Measurements from ENCODE around the gene LDB3.
"Not testable (repeated sequence)": the region's sequence is repeated elsewhere in the genome, so short reads cannot be mapped to it uniquely, and the experiment has no call there.

The LDB3 gene

DNA sequence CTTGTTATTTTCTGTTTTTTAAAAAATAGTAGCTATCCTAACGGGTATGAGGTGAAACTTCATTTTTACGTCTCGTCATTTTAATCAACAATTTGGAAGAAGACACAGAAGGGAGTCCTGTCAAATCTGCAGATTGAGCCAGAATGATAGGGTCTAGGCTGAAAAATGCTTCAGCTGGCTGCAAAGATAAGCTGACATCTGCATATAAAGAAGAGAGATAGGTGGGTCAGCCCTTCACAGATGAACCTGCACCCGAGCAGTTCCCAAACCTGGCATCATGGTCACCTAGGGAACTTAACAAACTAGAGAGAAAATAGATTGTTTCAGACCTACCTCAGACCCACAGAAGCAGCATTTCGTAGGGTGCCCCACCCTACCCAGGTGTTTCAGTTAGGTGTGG is 52.9 kb downstream of the LDB3 start:
- Histone ChIP-seq H3K9ac (ENCODE audit: low read depth, low read length) (no peak overlapping the region), H3K9me3 (ENCODE audit: control insufficient read depth, insufficient read depth, low read length) (no peaks in the 10 kb centered on the region), H3K4me1 (ENCODE audit: insufficient read depth, low read length) (no peaks in the 10 kb centered on the region), H3K36me3 (ENCODE audit: insufficient read depth, low read length) (no peaks in the 10 kb centered on the region)

DNA sequence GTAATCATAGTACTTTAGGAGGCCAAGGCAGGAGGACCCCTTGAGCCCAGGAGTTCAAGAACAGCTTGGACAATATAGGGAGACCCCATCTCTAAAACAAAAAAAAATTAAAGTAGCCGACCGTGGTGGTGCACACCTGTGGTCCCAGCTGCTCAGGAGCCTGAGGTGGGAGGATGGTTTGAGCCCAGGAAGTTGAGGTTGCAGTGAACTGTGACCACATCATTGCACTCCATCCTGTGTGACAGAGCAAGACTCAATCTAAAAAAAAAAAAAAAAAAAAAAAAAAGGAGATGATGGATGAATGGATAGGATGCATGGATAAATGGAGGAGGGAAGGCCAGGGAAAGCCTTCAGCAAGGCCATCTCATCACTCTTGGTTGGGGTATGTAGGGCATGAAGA is 54.7 kb downstream of the LDB3 start:
- Histone ChIP-seq H3K4me1 (ENCODE audit: insufficient read depth, low read length) (no peaks in the 10 kb centered on the region), H3K9ac (ENCODE audit: low read depth, low read length) (no peak overlapping the region), H3K36me3 (ENCODE audit: insufficient read depth, low read length) (no peaks in the 10 kb centered on the region), H3K9me3 (ENCODE audit: control insufficient read depth, insufficient read depth, low read length) (no peaks in the 10 kb centered on the region)

DNA sequence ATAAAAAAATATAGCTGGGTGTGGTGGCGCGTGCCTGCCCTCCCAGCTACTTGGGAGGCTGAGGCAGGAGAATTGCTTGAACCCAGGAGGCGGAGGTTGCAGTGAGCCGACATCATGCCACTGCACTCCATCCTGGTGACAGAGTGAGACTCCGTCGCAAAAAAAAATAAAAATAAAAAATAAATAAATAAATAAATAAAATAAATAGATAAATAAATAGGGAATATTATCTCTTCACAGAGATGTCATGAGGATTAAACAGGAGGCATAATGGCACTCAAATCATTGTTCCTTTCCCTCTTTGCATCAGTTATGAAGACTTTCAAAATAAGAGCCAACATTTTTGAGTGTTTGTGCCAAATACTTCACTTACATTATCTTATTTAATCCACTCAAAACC is 56.1 kb downstream of the LDB3 start:
- H3K4me1 ChIP-seq (ENCODE audit: insufficient read depth, low read length), result no peaks in the 10 kb centered on the region
- no peaks in the 10 kb centered on the region for H3K36me3 ChIP-seq (ENCODE audit: insufficient read depth, low read length)
- H3K9me3 ChIP-seq (ENCODE audit: control insufficient read depth, insufficient read depth, low read length), result no peaks in the 10 kb centered on the region
- no peak overlapping the region for H3K9ac ChIP-seq (ENCODE audit: low read depth, low read length)

DNA sequence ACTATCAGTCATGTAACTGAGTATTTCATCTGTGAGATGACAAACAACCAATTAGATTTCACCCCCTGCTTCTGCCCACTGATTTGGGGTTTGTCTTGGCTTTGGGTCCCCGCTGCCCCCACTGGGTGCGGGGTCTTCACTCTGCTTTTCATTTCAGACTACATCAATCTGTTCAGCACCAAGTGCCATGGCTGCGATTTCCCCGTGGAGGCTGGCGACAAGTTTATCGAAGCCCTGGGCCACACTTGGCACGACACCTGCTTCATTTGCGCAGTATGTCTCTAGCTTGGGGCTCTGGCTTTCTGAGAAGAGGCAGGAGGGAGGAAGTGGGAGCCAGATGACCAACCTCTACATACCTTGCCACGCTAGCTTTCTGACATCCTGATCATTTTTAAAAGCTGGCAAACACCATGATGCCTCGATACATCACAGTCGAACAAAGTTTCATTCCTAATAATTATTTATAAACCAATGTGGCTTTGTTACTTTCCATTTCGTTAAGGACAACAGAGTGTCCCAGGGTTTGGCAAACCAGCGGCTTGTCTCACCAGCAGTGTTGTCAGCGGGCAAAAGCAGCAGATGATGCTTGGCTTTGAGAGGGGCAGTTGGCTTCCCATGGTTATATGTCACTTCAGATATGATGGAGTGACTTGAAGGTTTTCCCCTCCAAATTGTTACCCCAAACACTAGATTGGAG is 57.8 kb downstream of the LDB3 start:
- Histone ChIP-seq H3K4me1 (ENCODE audit: insufficient read depth, low read length) (no peaks in the 10 kb centered on the region), H3K9me3 (ENCODE audit: control insufficient read depth, insufficient read depth, low read length) (no peaks in the 10 kb centered on the region), H3K36me3 (ENCODE audit: insufficient read depth, low read length) (no peaks in the 10 kb centered on the region), H3K9ac (ENCODE audit: low read depth, low read length) (no peak overlapping the region)

DNA sequence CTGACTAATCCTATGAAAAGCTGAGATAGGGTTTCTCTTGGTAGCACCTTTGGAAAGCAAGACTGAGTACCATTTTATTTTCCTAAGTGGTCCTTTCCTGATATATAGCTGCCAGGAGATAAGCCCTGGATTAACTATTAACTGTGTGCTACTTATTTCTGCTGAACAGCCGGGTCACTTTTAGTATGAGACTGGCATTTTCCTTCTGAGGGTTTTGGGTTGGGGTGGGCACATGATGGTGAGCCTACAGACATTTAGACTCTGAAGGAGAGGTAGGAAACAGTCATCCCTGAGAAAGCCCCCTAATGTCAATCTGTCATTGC is 58.3 kb downstream of the LDB3 start:
- Histone ChIP-seq H3K36me3 (ENCODE audit: insufficient read depth, low read length) (no peaks in the 10 kb centered on the region), H3K4me1 (ENCODE audit: insufficient read depth, low read length) (no peaks in the 10 kb centered on the region), H3K9ac (ENCODE audit: low read depth, low read length) (no peak overlapping the region), H3K9me3 (ENCODE audit: control insufficient read depth, insufficient read depth, low read length) (no peaks in the 10 kb centered on the region)

DNA sequence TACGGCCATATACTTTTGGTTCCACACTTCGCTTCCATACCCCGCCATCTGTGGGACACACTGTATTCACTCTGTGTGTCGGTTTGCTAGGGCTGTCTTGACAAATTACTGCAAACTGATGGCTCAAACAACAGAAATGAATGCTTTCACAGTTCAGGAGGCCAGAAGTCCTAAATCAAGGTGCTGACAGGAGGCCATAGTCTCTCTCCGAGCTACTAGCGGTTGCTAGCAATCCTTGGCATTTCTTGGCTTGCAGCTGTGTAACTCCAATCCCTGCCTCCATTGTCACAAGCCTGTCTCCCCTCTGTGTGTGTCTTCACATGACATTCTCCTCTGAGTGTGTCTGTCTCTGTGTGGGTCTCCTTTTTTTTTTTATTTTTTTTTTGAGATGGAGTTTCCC is 59.2 kb downstream of the LDB3 start:
- no peaks in the 10 kb centered on the region for H3K36me3 ChIP-seq (ENCODE audit: insufficient read depth, low read length)
- no peaks in the 10 kb centered on the region for H3K9me3 ChIP-seq (ENCODE audit: control insufficient read depth, insufficient read depth, low read length)
- H3K4me1 ChIP-seq (ENCODE audit: insufficient read depth, low read length), result no peaks in the 10 kb centered on the region
- H3K9ac ChIP-seq (ENCODE audit: low read depth, low read length), result no peak overlapping the region

DNA sequence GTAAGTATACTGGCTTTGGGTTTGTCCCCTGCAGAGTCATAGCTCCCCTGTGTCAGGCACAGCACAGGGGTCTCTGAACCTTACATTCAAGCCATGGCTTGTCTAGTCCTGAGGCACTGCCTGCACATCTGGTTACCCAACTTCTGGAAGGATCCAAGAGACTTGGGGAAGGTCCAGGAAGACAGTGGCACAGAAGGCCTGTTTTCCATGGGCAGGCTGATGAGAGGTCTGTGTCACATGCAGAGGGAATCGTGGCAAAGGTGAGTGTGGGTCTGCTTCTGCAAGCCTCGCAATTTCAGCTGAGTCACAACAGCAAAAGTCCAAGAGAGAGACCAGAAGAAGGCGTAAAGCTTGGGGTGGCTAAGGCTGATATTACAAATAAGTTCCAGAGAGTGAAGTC is 59.7 kb downstream of the LDB3 start:
- Histone ChIP-seq H3K9ac (ENCODE audit: low read depth, low read length) (no peak overlapping the region), H3K36me3 (ENCODE audit: insufficient read depth, low read length) (no peaks in the 10 kb centered on the region), H3K4me1 (ENCODE audit: insufficient read depth, low read length) (peaks cover 4% of the 10 kb centered on the region), H3K9me3 (ENCODE audit: control insufficient read depth, insufficient read depth, low read length) (no peaks in the 10 kb centered on the region)

DNA sequence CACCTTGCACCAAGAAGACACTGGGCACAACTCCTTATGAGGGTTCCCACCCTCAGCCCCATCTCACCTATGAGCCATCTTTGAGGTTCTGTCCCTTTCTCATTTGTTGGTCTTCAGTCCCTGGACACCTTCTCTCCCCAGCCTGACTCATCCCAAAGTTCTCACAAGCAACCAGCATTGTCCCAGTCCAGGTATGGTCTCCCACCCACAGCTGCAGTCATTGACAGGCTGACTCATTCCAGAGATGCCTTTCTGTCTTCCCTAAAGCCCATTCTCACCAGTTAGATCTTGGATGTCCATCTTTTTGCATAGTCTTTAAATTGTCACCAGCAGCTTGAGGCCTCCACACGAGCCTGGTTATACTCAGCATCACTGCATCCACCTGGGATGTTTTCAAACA is 61.4 kb downstream of the LDB3 start:
- Histone ChIP-seq H3K4me1 (ENCODE audit: insufficient read depth, low read length) (peaks cover 9% of the 10 kb centered on the region), H3K9me3 (ENCODE audit: control insufficient read depth, insufficient read depth, low read length) (no peaks in the 10 kb centered on the region), H3K36me3 (ENCODE audit: insufficient read depth, low read length) (no peaks in the 10 kb centered on the region), H3K9ac (ENCODE audit: low read depth, low read length) (no peak overlapping the region)

DNA sequence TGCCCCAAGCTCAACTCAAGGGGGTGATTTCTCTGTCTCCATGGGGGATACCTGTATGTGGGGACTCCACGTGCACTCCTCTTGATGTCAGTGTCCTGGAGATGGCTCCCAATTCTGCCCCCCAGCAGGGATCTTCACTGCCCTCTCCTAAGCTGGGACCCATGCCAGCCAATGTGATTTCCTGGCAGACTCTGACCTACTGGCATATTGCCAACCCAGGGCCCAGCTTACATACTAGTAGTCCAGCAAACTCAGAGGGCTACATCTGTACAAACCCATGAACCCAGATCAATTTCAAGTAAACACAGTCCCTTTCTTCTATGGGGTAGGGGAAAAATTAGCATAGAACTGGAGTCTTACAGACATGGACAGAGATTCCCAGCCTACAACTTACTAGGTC is 61.9 kb downstream of the LDB3 start:
- no peak overlapping the region for H3K9ac ChIP-seq (ENCODE audit: low read depth, low read length)
- H3K36me3 ChIP-seq (ENCODE audit: insufficient read depth, low read length), result no peaks in the 10 kb centered on the region
- peaks cover 10% of the 10 kb centered on the region for H3K4me1 ChIP-seq (ENCODE audit: insufficient read depth, low read length)
- H3K9me3 ChIP-seq (ENCODE audit: control insufficient read depth, insufficient read depth, low read length), result no peaks in the 10 kb centered on the region

GRCh38 chr10:86732771-86733170 is 64.5 kb downstream of the LDB3 start:
- peaks cover 10% of the 10 kb centered on the region for H3K4me1 ChIP-seq (ENCODE audit: insufficient read depth, low read length)
- no peaks in the 10 kb centered on the region for H3K36me3 ChIP-seq (ENCODE audit: insufficient read depth, low read length)
- no peaks in the 10 kb centered on the region for H3K9me3 ChIP-seq (ENCODE audit: control insufficient read depth, insufficient read depth, low read length)
- H3K9ac ChIP-seq (ENCODE audit: low read depth, low read length), result no peak overlapping the region

DNA sequence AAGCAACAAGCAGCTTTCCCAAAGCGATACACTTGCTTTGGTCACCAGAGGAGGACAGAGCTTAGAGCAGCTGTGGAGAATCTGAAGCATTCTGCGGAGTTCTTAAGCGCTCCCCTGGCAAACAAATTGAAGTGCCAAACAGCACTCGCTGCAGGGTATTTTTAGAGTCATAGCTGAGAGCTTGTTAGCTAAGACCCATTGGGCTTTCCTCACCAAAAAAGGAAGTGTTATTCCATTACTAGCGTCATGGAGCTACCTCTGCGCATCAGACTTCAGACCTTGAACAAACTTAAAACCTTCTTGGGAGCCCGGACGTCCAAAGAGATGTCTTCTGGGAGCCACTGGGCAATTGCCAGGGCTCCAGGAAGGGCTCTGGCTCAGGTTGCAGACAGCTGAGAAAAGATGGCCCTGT is 65.0 kb downstream of the LDB3 start:
- Histone ChIP-seq H3K36me3 (ENCODE audit: insufficient read depth, low read length) (no peaks in the 10 kb centered on the region), H3K4me1 (ENCODE audit: insufficient read depth, low read length) (peaks cover 10% of the 10 kb centered on the region), H3K9ac (ENCODE audit: low read depth, low read length) (no peak overlapping the region), H3K9me3 (ENCODE audit: control insufficient read depth, insufficient read depth, low read length) (no peaks in the 10 kb centered on the region)

DNA sequence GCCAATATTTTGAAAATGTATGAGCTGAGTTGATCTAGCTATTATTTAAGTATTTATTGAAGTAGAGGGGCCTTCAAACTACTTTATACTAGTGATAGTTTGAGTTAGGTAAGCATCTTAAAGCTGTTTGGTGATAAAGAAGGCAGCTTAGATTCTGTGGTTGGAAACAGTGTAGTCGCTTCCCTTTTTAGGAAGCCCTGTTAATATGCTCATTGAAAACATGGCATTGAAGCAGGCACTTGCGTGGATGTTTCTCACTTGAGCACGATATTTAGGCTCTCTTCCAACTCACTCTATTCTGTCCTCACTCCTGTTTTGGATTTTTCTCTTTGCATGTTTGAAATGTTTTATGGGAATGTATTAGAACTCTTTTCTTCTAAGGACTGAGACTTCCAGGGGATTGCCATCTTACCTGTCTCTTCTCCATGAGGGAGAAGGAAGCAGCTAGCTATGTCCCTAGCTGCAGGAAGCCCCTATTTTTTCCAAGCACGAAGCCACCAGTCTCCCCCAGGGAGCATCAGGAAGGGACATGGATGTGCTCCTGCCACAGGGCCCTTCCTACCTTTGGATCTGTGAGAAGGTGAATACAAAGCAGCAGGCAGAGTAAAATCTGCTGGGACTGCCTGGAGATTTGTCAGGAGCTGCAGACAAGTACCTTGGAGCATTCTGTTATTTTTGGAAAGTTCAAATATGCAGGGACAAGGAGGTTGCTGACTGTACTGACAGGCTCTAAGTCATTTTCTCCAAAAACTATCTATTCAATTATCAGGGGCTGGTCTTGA is 66.1 kb downstream of the LDB3 start:
- no peaks in the 10 kb centered on the region for H3K9me3 ChIP-seq (ENCODE audit: control insufficient read depth, insufficient read depth, low read length)
- H3K9ac ChIP-seq (ENCODE audit: low read depth, low read length), result no peak overlapping the region
- H3K4me1 ChIP-seq (ENCODE audit: insufficient read depth, low read length), result peaks cover 10% of the 10 kb centered on the region
- no peaks in the 10 kb centered on the region for H3K36me3 ChIP-seq (ENCODE audit: insufficient read depth, low read length)

DNA sequence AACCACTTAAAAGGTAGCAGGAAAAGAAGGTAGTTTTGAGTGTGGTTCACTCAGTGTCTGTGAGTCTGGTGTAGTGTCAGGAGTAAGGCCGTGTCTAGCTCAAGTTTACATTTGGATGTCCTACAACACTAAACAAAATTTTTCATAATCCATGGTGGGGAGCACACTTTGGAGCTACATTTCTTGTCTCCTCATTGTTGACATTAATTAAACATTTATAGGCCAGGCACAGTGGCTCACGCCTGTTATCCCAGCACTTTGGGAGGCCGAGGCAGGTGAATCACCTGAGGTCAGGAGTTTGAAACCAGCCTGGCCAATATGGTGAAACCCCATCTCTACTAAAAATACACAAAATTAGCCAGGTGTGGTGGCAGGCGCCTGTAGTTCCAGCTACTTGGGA is 67.0 kb downstream of the LDB3 start:
- H3K9me3 ChIP-seq (ENCODE audit: control insufficient read depth, insufficient read depth, low read length); H3K4me1 ChIP-seq (ENCODE audit: insufficient read depth, low read length); H3K9ac ChIP-seq (ENCODE audit: low read depth, low read length); H3K36me3 ChIP-seq (ENCODE audit: insufficient read depth, low read length): not testable (repeated sequence)

- no peak overlapping the region for H3K9ac ChIP-seq (ENCODE audit: low read depth, low read length)
- H3K36me3 ChIP-seq (ENCODE audit: insufficient read depth, low read length), result no peaks in the 10 kb centered on the region
- H3K9me3 ChIP-seq (ENCODE audit: control insufficient read depth, insufficient read depth, low read length), result no peaks in the 10 kb centered on the region
- H3K4me1 ChIP-seq (ENCODE audit: insufficient read depth, low read length), result peaks cover 9% of the 10 kb centered on the region; the same call in 1 of the 2 replicates
Measured at GRCh38 chr10:86742230-86742629, 73.9 kb downstream of the LDB3 start.

GRCh38 chr10:86744067-86744725 is 75.9 kb downstream of the LDB3 start:
- Histone ChIP-seq H3K4me1 (ENCODE audit: insufficient read depth, low read length) (peaks cover 9% of the 10 kb centered on the region; the same call in 1 of the 2 replicates), H3K36me3 (ENCODE audit: insufficient read depth, low read length) (no peaks in the 10 kb centered on the region), H3K9me3 (ENCODE audit: control insufficient read depth, insufficient read depth, low read length) (no peaks in the 10 kb centered on the region), H3K9ac (ENCODE audit: low read depth, low read length) (no peak overlapping the region)
